IMR-90 (cell line): ENCODE data around the gene GOLGA6C.
A peak's percentile ranks its signal among the peaks of the same experiment; 100 is the strongest.
"Not testable (repeated sequence)": the region's sequence is repeated elsewhere in the genome, so short reads cannot be mapped to it uniquely, and the experiment has no call there.

Source experiments
- BHLHE40 ChIP-seq: fragments of 150-350 bp; IDR thresholded peaks from 2 replicates; pipeline ENCODE4 v1.6.1; 2016; ENCODE audit warnings: mild to moderate bottlenecking, low read depth, low read length
- CHD1 ChIP-seq: IDR thresholded peaks from 2 replicates; pipeline ENCODE4 v1.6.1; 2012; ENCODE audit warnings: low read depth, low read length, improper control_type of control experiment
- MAFK ChIP-seq: IDR thresholded peaks from 2 replicates; pipeline ENCODE4 v1.6.1; 2012; ENCODE audit warnings: low read depth, low read length, improper control_type of control experiment
- MXI1 ChIP-seq: IDR thresholded peaks from 2 replicates; pipeline ENCODE4 v1.6.1; 2012; ENCODE audit warnings: low read depth, mild to moderate bottlenecking, low read length, moderate library complexity, borderline replicate concordance
- POLR2A ChIP-seq: IDR thresholded peaks from 2 replicates; pipeline ENCODE4 v1.6.1; 2012; ENCODE audit warnings: mild to moderate bottlenecking, low read depth, low read length
- RAD21 ChIP-seq: IDR thresholded peaks from 2 replicates; pipeline ENCODE4 v1.6.1; 2012; ENCODE audit warnings: low read length, improper control_type of control experiment
- RFX5 ChIP-seq: IDR thresholded peaks from 2 replicates; pipeline ENCODE4 v1.8.0; 2012; ENCODE audit warnings: low read depth, mild to moderate bottlenecking, low read length, moderate library complexity
- SMC3 ChIP-seq: fragments of 150-350 bp; IDR thresholded peaks from 2 replicates; pipeline ENCODE4 v1.6.1; 2016; ENCODE audit warnings: low read depth, mild to moderate bottlenecking, antibody characterized with exemption, low read length, moderate library complexity
- USF2 ChIP-seq: fragments of 150-350 bp; IDR thresholded peaks from 2 replicates; pipeline ENCODE4 v1.6.1; 2017; ENCODE audit warnings: mild to moderate bottlenecking, antibody characterized with exemption, low read length, low read depth
- TF ChIP-seq, protein P1 (sequence below): conservative IDR thresholded peaks from 2 replicates; pipeline ENCODE4 v1.5.1; 2012; ENCODE audit warnings: mild to moderate bottlenecking, low read depth, low read length, improper control_type of control experiment

- TF ChIP-seq MAFK, POLR2A, MXI1, USF2, RFX5, BHLHE40, RAD21, CHD1: not testable (repeated sequence)
- TF ChIP-seq, protein P1, sequence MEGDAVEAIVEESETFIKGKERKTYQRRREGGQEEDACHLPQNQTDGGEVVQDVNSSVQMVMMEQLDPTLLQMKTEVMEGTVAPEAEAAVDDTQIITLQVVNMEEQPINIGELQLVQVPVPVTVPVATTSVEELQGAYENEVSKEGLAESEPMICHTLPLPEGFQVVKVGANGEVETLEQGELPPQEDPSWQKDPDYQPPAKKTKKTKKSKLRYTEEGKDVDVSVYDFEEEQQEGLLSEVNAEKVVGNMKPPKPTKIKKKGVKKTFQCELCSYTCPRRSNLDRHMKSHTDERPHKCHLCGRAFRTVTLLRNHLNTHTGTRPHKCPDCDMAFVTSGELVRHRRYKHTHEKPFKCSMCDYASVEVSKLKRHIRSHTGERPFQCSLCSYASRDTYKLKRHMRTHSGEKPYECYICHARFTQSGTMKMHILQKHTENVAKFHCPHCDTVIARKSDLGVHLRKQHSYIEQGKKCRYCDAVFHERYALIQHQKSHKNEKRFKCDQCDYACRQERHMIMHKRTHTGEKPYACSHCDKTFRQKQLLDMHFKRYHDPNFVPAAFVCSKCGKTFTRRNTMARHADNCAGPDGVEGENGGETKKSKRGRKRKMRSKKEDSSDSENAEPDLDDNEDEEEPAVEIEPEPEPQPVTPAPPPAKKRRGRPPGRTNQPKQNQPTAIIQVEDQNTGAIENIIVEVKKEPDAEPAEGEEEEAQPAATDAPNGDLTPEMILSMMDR, result peak; percentile 24; the same call in 1 of the 2 replicates
- peak; percentile 26; the same call in 1 of the 2 replicates for TF ChIP-seq SMC3
These were observed 16.5 kb downstream of the GOLGA6C start for GRCh38 chr15:75274509-75275107.
